Astrocyte of the cerebellum (primary cell): ENCODE data around the gene COL25A1.

Source experiments
- DNase-seq: peaks from one replicate; pipeline ENCODE4 v3.0.0-alpha.2; 2011; ENCODE audit warnings: low read depth
- H3K4me3 ChIP-seq: 2 replicates; pipeline ENCODE4 v1.5.1; 2011; ENCODE audit warnings: mild to moderate bottlenecking, low read depth, low read length, moderate library complexity
- CTCF ChIP-seq: IDR thresholded peaks from 2 replicates; pipeline ENCODE4 v1.5.1; 2012; ENCODE audit warnings: low read length, low read depth, moderate library complexity, mild to moderate bottlenecking; ENCODE audit errors: missing control alignments
- in situ Hi-C: cut with HindIII; loops from 2 replicates; pipeline ENCODE4 v1.10.0; 2017; ENCODE audit warnings: low sequenced_read_pairs

Gene COL25A1

DNA sequence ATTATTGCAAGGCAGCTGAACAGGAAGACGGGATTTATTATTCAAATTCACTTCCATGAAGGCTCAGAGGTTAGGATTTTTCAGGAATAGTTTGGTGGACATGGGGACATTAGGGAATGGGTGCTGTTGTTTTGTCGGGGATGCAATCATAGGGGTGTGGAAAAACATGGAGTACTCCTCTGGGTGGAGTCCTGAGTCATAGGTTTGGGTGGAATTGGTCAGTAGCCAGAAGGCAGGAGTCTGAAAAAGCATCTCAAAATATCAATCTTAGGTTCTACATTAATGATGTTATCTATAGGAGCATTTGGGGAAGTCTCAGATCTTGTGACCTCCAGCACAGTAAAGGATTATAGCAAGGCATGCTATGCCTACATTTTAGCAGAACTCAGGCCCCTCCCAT lies 525.1 kb downstream of the COL25A1 start:
- DNase-seq, result no peak
- in situ Hi-C loops, result no loop called here
- no peak overlapping the region for H3K4me3 ChIP-seq
- TF ChIP-seq CTCF, result no peak

- no peak overlapping the region for H3K4me3 ChIP-seq
- no peak for DNase-seq
- no peak for TF ChIP-seq CTCF
- in situ Hi-C loops, result no loop called here
Measured at GRCh38 chr4:108775921-108776320, 526.5 kb downstream of the COL25A1 start.

- DNase-seq, result no peak
- no peak for TF ChIP-seq CTCF
- in situ Hi-C loops, result no loop called here
- H3K4me3 ChIP-seq, result no peak overlapping the region
Measured at GRCh38 chr4:108774809-108775530, 527.5 kb downstream of the COL25A1 start.

GRCh38 chr4:108772402-108772801 lies 530.1 kb downstream of the COL25A1 start:
- DNase-seq, result no peak
- no peak for TF ChIP-seq CTCF
- in situ Hi-C loops, result no loop called here
- H3K4me3 ChIP-seq, result no peak overlapping the region

DNA sequence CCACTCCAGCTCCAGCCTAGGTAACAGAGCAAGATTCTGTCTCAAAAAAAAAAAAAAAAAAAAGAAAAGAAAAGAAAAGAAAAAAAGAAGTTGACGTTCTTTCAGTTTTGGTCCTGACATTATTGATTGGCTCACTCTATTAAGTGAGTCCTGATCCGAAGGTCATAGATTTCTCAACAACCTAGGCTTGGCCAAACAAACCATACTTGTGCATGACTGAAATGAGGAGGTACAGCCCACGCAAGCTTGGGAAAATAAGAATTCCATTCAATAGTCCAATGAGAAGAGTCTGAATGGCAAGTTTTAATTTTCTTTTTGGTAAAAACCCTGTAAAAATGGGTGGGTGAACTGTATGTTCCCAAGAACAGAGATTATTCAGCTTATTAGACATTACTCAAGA lies 536.4 kb downstream of the COL25A1 start:
- in situ Hi-C loops, result no loop called here
- no peak for DNase-seq
- no peak for TF ChIP-seq CTCF
- no peak overlapping the region for H3K4me3 ChIP-seq

GRCh38 chr4:108763986-108764385 lies 538.5 kb downstream of the COL25A1 start:
- no peak for TF ChIP-seq CTCF
- in situ Hi-C loops, result no loop called here

DNA sequence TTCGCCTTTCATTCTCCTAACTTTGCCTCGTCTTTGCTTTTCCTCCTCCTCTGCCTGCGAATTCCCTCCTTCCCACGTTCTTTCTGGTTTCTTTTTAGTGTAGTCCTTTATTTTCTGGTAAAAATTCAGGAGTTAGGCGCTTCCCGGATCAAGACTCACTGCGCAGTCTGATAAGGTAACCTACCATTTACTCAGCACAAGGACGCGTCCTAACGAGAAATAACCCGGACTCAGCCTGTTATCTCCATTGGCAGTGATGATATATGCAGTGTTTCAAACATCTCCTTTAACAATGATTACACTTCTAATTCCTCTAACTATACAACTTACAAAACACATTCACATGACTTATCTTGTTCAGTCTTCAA lies 539.2 kb downstream of the COL25A1 start:
- peak overlapping the region; percentile 54 for H3K4me3 ChIP-seq
- in situ Hi-C loops, result no loop called here
- no peak for TF ChIP-seq CTCF
- no peak for DNase-seq

More at GRCh38 chr4:108763986-108764385, 538.5 kb downstream of the COL25A1 start:
- no peak overlapping the region for H3K4me3 ChIP-seq
- no peak for DNase-seq
